Measurements from ENCODE around the gene CCND1.

CCND1 gene

GRCh38 chr11:69640260-69640994 is 529 bp upstream of the CCND1 start:
- in situ Hi-C loops (cut with HindIII; ENCODE audit: low sequenced_read_pairs): no loop called here

GRCh38 chr11:69641681-69642548 is 959 bp downstream of the CCND1 start:
- in situ Hi-C loops (cut with HindIII; ENCODE audit: low sequenced_read_pairs): no loop called here

- in situ Hi-C loops (cut with HindIII; ENCODE audit: low sequenced_read_pairs): no loop called here
These were observed 1.6 kb downstream of the CCND1 start for GRCh38 chr11:69642549-69642912.

- in situ Hi-C loops (cut with HindIII; ENCODE audit: low sequenced_read_pairs): no loop called here
These were observed 2.1 kb downstream of the CCND1 start for GRCh38 chr11:69642913-69643632.

GRCh38 chr11:69643646-69644045 is 2.7 kb downstream of the CCND1 start:
- in situ Hi-C loops (cut with HindIII; ENCODE audit: low sequenced_read_pairs): no loop called here

- in situ Hi-C loops (cut with HindIII; ENCODE audit: low sequenced_read_pairs): no loop called here
These were observed 3.4 kb downstream of the CCND1 start for GRCh38 chr11:69644071-69644961.

DNA sequence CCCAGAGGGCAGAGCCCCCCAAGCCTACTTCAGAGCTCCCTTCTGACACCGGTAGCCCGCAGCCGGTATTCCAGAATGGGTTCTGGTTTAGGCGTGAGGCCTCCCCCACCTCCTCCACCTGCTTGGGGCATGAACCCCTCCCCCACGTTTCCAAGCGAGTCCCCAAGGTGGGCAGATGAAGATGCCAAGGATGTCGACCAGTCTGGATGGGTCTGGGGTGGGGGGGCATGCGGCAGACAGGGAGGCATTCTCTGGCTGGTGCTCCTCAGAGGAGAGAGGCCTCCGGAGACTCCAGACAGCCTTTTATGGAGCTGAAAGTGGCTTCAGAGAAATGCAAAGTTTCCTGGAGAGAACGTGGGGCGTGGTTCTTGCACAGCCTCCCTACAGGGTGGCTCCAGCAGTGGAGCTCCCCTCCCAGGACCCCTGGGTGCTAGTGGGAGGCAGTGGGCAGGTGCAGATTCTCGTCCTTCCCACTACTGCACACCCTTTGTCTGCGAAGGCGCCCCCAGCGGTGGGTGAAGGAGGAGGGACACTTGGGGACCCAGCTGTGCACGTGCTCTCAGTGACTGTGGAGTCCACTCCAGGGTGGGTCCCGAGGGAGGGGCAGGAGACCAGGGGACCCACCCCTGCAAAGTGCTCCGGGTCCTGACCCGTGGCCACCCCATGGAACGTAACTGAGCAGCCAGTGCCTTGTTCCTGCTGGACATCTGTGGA is 4.2 kb downstream of the CCND1 start:
- in situ Hi-C loops (cut with HindIII; ENCODE audit: low sequenced_read_pairs): no loop called here

DNA sequence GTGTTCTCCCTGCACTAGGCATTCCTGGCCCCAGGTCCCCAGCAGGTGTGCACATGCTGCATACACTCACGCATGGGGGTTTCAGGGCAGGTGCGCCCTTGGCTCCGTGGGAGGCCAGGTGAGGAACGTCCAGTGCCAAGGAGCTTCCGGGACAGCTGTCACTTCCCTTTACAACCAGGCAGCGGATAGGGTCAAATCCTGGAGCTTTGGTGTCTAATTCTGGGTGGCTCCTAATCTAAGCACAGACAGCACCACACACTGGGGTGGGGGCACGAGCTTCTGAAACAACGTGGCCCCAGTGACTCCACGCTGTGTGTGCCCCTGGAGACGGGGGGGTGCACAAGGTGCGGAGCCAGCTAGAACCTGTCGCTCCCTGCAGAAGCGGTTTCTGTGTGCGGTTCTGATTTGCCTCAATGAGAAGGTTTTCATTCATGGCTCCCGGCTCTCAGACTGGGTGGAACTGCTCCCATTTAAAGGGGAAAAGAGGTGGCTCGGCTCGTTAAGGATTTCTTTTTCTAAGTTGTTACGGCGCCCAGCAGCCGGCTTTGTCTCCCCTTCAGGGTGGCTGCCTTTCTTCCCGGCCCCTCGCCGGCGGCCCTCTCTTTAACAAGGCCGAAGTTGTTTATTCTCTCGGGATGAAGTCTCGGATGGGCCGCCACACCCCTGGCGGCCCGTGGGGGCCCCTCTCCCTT is 5.0 kb downstream of the CCND1 start:
- in situ Hi-C loops (cut with HindIII; ENCODE audit: low sequenced_read_pairs): no loop called here

DNA sequence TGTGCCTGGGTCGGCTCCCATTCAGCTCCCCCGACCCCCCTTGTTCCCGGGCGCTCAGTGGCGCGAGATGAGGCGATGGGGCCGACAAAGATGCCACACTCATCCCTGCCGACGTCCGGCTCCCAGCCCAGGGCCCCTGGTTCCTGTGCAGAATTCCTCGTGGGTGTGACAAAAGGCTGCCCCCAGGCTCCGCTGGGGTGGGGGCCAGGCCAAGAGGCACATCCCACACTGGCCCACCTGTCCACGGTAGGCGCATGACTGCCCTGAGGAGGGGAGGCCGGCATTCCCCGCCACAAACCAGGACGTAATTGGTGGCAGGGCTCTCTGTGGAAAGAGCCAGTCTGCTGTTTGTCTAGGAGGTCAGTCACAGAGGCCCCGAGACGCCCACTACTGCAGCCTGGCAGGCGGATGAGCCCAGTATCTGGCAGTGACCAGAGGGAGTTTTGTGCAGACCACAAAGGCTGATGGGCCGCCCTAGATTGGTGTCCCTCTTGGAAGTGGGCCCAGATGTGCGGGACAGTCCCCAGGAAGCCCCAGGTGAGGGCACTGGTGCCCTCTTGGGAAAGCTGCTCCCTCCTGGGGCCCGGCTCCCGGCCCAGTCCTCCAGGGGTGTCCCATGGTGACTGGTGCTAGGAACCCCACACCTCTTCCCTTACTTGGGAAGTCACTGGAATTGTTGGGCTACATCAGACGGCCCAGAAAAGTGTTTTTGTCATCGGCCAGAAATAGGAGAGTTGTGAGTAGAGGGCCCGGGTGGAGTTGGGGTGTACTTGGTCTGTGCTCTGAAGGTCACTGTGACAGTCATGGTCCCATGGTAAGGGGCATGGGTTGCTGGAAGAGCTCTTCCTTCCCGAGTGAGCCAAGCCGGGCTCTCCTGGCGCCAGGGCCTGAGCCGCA is 5.8 kb downstream of the CCND1 start:
- in situ Hi-C loops (cut with HindIII; ENCODE audit: low sequenced_read_pairs): no loop called here

GRCh38 chr11:69647390-69647748 is 6.4 kb downstream of the CCND1 start:
- in situ Hi-C loops (cut with HindIII; ENCODE audit: low sequenced_read_pairs): no loop called here

DNA sequence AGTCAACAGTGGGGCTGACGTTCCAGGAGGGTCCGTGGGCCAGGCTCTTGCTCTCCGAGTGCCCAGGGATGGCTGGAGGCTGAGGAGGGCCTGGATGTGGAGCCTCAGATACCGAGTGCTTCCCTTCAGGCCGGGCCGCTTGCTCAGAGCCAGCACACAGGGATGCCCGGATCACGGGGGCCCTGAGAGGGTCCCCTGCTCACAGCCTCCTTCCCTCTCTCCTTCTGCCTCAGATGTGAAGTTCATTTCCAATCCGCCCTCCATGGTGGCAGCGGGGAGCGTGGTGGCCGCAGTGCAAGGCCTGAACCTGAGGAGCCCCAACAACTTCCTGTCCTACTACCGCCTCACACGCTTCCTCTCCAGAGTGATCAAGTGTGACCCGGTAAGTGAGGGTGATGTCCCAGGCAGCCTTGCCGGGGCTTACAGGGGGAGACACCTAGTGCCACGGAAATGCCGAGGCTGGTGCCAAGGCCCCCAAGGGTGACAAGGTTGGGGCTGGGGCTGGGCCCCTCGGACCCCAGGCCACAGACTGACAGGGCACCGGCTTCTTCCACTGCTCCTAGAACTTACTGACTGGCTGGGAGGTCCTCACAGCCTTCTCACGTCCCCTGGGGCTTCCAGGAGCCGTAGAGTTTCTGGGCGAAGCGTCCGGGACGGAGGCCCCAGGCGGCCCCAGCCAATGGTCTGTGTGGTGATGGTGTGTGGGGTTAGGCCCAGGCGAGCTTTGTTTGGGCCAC is 7.0 kb downstream of the CCND1 start:
- in situ Hi-C loops (cut with HindIII; ENCODE audit: low sequenced_read_pairs): no loop called here

DNA sequence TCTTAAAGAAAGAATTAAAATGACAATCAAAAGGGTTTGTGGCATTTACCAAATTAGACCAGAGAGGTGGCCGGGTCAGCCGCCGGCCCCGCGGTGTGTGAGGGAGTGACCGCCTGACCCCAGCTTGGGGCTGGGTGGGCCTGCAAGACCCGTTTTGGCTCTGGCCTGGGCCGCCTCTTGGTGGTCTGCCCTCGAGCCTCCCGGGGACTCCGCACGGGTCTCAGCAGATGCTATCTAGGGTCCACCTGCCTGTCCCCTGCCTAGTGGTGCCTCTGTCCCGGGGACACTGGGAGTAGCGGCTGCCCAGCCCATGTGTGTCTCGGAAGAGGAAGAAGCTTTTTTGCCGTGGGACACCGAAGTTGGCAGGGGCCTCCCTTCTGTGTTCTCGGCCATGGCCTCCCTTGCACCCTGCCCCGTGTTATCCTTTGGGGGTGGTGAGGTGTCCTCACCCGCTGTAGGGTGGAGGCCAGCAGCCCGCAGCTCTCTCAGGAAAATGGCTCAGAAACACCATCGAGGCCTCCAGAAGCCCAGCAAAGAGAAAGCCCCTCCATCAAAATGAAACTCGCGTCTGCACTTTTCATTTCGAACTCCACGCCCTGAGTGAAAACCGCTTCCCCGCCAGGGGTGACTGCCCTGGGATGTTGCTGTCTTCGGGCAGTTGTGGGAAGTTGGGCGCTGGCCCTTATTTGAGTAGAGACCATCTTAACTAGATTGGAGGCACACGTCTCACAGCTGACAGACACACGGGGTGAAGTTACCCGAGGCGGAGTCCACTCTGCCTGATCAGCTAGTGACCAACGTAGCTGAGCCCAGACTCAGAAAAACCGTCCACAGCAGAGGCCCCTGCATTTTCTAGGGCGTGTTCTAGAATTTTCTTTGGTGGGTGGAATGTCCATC is 8.0 kb downstream of the CCND1 start:
- in situ Hi-C loops (cut with HindIII; ENCODE audit: low sequenced_read_pairs): no loop called here

DNA sequence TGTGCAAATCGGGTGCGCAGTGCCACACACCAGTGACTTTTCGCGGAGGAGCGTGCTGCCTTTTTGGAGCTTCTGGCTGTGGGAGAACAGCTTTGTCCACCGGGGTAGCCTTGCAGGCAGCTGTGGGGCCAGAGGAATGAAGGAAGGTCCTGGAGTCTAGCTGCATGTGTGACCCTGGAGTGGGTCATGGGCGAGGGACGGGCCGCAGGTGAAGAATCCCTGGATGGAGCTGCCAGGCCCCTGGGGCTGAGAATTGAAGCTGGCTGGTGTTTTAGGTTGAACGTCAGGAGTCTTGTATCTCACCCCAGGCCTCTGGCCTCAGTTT is 8.6 kb downstream of the CCND1 start:
- in situ Hi-C loops (cut with HindIII; ENCODE audit: low sequenced_read_pairs): no loop called here

- in situ Hi-C loops (cut with HindIII; ENCODE audit: low sequenced_read_pairs): loop anchor here (10.0 to 25.0 kb wide), 3 partner anchors 238 to 535 kb away; no protein-coding TSS in a partner anchor
These were observed 9.3 kb downstream of the CCND1 start for GRCh38 chr11:69650081-69650831.

- in situ Hi-C loops (cut with HindIII; ENCODE audit: low sequenced_read_pairs): loop anchor here (10.0 to 25.0 kb wide), 3 partner anchors 239 to 536 kb away; no protein-coding TSS in a partner anchor
These were observed 9.9 kb downstream of the CCND1 start for GRCh38 chr11:69650832-69651344.
